SK-N-SH treated with all-trans-retinoic acid at 6 μM for 48 hours (cell line): ENCODE data around the gene NUP93.

Experiments used
- ATAC-seq: fragments of 200-7000 bp; cut with Tn5 transposase; 3 replicates; pipeline ENCODE4 v1.9.1; 2020; ENCODE audit warnings: mild to moderate bottlenecking, moderate library complexity
- ARNTL ChIP-seq: fragments of 450-650 bp; formaldehyde crosslinking; IDR thresholded peaks from 2 replicates; pipeline ENCODE4 v1.5.0; 2020; ENCODE audit warnings: low read depth, mild to moderate bottlenecking, moderate library complexity, borderline replicate concordance
- CSDC2 ChIP-seq: fragments of 250-450 bp; sonication (Bioruptor Pico); IDR thresholded peaks from 2 replicates; pipeline ENCODE4 v1.5.0; 2020; ENCODE audit warnings: mild to moderate bottlenecking, moderate library complexity
- CSRNP3 ChIP-seq: fragments of 250-450 bp; sonication (Bioruptor Pico); IDR thresholded peaks from 2 replicates; pipeline ENCODE4 v1.5.1; 2021; ENCODE audit warnings: mild to moderate bottlenecking, moderate library complexity
- ESRRG ChIP-seq: fragments of 250-450 bp; sonication (Bioruptor Pico); IDR thresholded peaks from 2 replicates; pipeline ENCODE4 v1.6.1; 2021; ENCODE audit warnings: mild to moderate bottlenecking
- ISL1 ChIP-seq: fragments of 250-450 bp; sonication (Bioruptor Pico); IDR thresholded peaks from 2 replicates; pipeline ENCODE4 v2.1.2; 2022; ENCODE audit warnings: mild to moderate bottlenecking, moderate library complexity
- OSR1 ChIP-seq: fragments of 250-450 bp; sonication (Bioruptor Pico); IDR thresholded peaks from 2 replicates; pipeline ENCODE4 v1.8.0; 2022; ENCODE audit warnings: moderate library complexity, mild to moderate bottlenecking, inconsistent platforms
- PATZ1 ChIP-seq: fragments of 250-450 bp; sonication (Bioruptor Pico); IDR thresholded peaks from 2 replicates; pipeline ENCODE4 v1.8.0; 2020; ENCODE audit warnings: mild to moderate bottlenecking, moderate library complexity, borderline replicate concordance
- POU6F1 ChIP-seq: fragments of 250-450 bp; sonication (Bioruptor Pico); IDR thresholded peaks from 2 replicates; pipeline ENCODE4 v1.8.0; 2021; ENCODE audit warnings: low read depth, mild to moderate bottlenecking, moderate library complexity, borderline replicate concordance
- PPARA ChIP-seq: fragments of 250-450 bp; sonication (Bioruptor Pico); IDR thresholded peaks from 2 replicates; pipeline ENCODE4 v1.5.0; 2020; ENCODE audit warnings: mild to moderate bottlenecking, borderline replicate concordance
- RARB ChIP-seq: fragments of 250-450 bp; sonication (Bioruptor Pico); IDR thresholded peaks from 2 replicates; pipeline ENCODE4 v1.8.0; 2021; ENCODE audit warnings: mild to moderate bottlenecking, moderate library complexity
- SNAI2 ChIP-seq: fragments of 250-450 bp; sonication (Bioruptor Pico); IDR thresholded peaks from 2 replicates; pipeline ENCODE4 v1.5.0; 2020; ENCODE audit warnings: mild to moderate bottlenecking, moderate library complexity
- TCF4 ChIP-seq: fragments of 250-450 bp; sonication (Bioruptor Pico); IDR thresholded peaks from 2 replicates; pipeline ENCODE4 v1.8.0; 2021; ENCODE audit warnings: mild to moderate bottlenecking, moderate library complexity, borderline replicate concordance
- TOX ChIP-seq: fragments of 250-450 bp; sonication (Bioruptor Pico); IDR thresholded peaks from 2 replicates; pipeline ENCODE4 v1.8.0; 2021; ENCODE audit warnings: mild to moderate bottlenecking, moderate library complexity, borderline replicate concordance
- TSHZ2 ChIP-seq: fragments of 250-450 bp; sonication (Bioruptor Pico); IDR thresholded peaks from 2 replicates; pipeline ENCODE4 v1.5.0; 2020; ENCODE audit warnings: mild to moderate bottlenecking, moderate library complexity
- ZC3H10 ChIP-seq: fragments of 250-450 bp; sonication (Bioruptor Pico); IDR thresholded peaks from 2 replicates; pipeline ENCODE4 v1.5.1; 2021; ENCODE audit warnings: mild to moderate bottlenecking, moderate library complexity
- ZFP3 ChIP-seq: fragments of 250-450 bp; sonication (Bioruptor Pico); IDR thresholded peaks from 2 replicates; pipeline ENCODE4 v1.5.0; 2020; ENCODE audit warnings: mild to moderate bottlenecking, moderate library complexity
- ZFP30 ChIP-seq: fragments of 450-650 bp; formaldehyde crosslinking; IDR thresholded peaks from 2 replicates; pipeline ENCODE4 v1.5.0; 2022; ENCODE audit warnings: mild to moderate bottlenecking, moderate library complexity

Gene NUP93

GRCh38 chr16:56780646-56781045, 50.7 kb downstream of the NUP93 start:
- TF ChIP-seq ESRRG (CRISPR knock-in tag): no peak
- no peak for TF ChIP-seq PPARA (CRISPR knock-in tag)
- no peak for TF ChIP-seq RARB
- TF ChIP-seq POU6F1: no peak
- TF ChIP-seq PATZ1: no peak
- no peak for TF ChIP-seq CSRNP3 (CRISPR knock-in tag)
- TF ChIP-seq TSHZ2 (CRISPR knock-in tag): no peak
- no peak for TF ChIP-seq SNAI2
- TF ChIP-seq OSR1: no peak
- no peak for TF ChIP-seq ZFP3 (CRISPR knock-in tag)
- no peak for TF ChIP-seq TCF4 (CRISPR knock-in tag)
- no peak for TF ChIP-seq ISL1 (CRISPR knock-in tag)
- no peak for TF ChIP-seq CSDC2 (CRISPR knock-in tag)
- no peak for ATAC-seq

GRCh38 chr16:56781528-56781961, 51.6 kb downstream of the NUP93 start:
- TF ChIP-seq ZFP30 (no peak), TOX (CRISPR knock-in tag) (no peak), TSHZ2 (CRISPR knock-in tag) (no peak), CSRNP3 (CRISPR knock-in tag) (no peak)
- ATAC-seq: no peak

GRCh38 chr16:56783344-56783743, 53.4 kb downstream of the NUP93 start:
- no peak for ATAC-seq
- TF ChIP-seq TSHZ2 (CRISPR knock-in tag): no peak
- no peak for TF ChIP-seq PATZ1
- no peak for TF ChIP-seq ARNTL (CRISPR knock-in tag)
- no peak for TF ChIP-seq ZC3H10 (CRISPR knock-in tag)
- TF ChIP-seq ZFP30: no peak
- TF ChIP-seq POU6F1: no peak
